Activated naive CD8-positive, alpha-beta T cell treated with anti-CD3 and anti-CD28 coated beads, Interleukin-2, amount 50 U/mL, for 24 hours (primary cell): ENCODE measurements around the gene PTMS.
"Not testable (repeated sequence)": the region's sequence is repeated elsewhere in the genome, so short reads cannot be mapped to it uniquely, and the experiment has no call there.

Experiments
- ATAC-seq: fragments of 150-1000 bp; cut with Tn5 transposase; one replicate; pipeline ENCODE4 v1.10.0; 2021
- DNase-seq: peaks from one replicate; pipeline ENCODE4 v3.0.0; 2021
- H3K27ac Mint-ChIP-seq: one replicate; pipeline ENCODE4 v1.8.0; 2021; ENCODE audit warnings: mild to moderate bottlenecking, mixed read lengths
- H3K27me3 Mint-ChIP-seq: one replicate; pipeline ENCODE4 v1.8.0; 2021; ENCODE audit warnings: mixed read lengths
- H3K36me3 Mint-ChIP-seq: one replicate; pipeline ENCODE4 v1.8.0; 2021; ENCODE audit warnings: low read depth, mixed read lengths
- H3K4me1 Mint-ChIP-seq: one replicate; pipeline ENCODE4 v1.8.0; 2021; ENCODE audit warnings: mixed read lengths
- H3K4me3 Mint-ChIP-seq: one replicate; pipeline ENCODE4 v1.8.0; 2021; ENCODE audit warnings: mild to moderate bottlenecking, moderate library complexity, mixed read lengths
- H3K9me3 Mint-ChIP-seq: one replicate; pipeline ENCODE4 v1.8.0; 2021; ENCODE audit warnings: mixed read lengths

The PTMS gene, protein sequence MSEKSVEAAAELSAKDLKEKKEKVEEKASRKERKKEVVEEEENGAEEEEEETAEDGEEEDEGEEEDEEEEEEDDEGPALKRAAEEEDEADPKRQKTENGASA

GRCh38 chr12:6765634-6766581, at the start of gene PTMS:
PTMS (plus strand) TSS chr12:6766363; CDS start chr12:6766706, 343 bp downstream.
- peak; percentile 7 for ATAC-seq
- peak within 1 kb of the TSS; percentile 68 for H3K27ac Mint-ChIP-seq

GRCh38 chr12:6716874-6717437, 49.2 kb upstream of the PTMS start:
- no peaks in the 10 kb centered on the region for H3K9me3 Mint-ChIP-seq
- ATAC-seq (no peak), DNase-seq (no peak)
- H3K4me3 Mint-ChIP-seq = no peak overlapping the region
- no peak overlapping the region for H3K27ac Mint-ChIP-seq
- H3K27me3 Mint-ChIP-seq = no peaks in the 10 kb centered on the region
- H3K4me1 Mint-ChIP-seq = no peaks in the 10 kb centered on the region
- H3K36me3 Mint-ChIP-seq = no peaks in the 10 kb centered on the region

More at GRCh38 chr12:6765634-6766581, at the start of gene PTMS:
- DNase-seq = peak; percentile 56
- Mint-ChIP-seq H3K4me3 (peak within 1 kb of the TSS; percentile 80), H3K27me3 (peaks cover 53% of the 10 kb centered on the region), H3K36me3 (peaks cover 3% of the 10 kb centered on the region), H3K9me3 (no peaks in the 10 kb centered on the region), H3K4me1 (peaks cover 48% of the 10 kb centered on the region)

GRCh38 chr12:6722863-6723262, 43.3 kb upstream of the PTMS start:
- H3K9me3 Mint-ChIP-seq = no peaks in the 10 kb centered on the region
- no peak overlapping the region for H3K27ac Mint-ChIP-seq
- peaks cover 13% of the 10 kb centered on the region for H3K36me3 Mint-ChIP-seq
- peaks cover 30% of the 10 kb centered on the region for H3K4me1 Mint-ChIP-seq
- H3K27me3 Mint-ChIP-seq = no peaks in the 10 kb centered on the region
- no peak for DNase-seq
- H3K4me3 Mint-ChIP-seq = peak overlapping the region; percentile 89
- ATAC-seq = no peak

- H3K27me3 Mint-ChIP-seq = no peaks in the 10 kb centered on the region
- peaks cover 30% of the 10 kb centered on the region for H3K4me1 Mint-ChIP-seq
- peaks cover 13% of the 10 kb centered on the region for H3K36me3 Mint-ChIP-seq
- peak; percentile 98 for DNase-seq
- H3K27ac Mint-ChIP-seq = peak within 1 kb of the TSS; percentile 92
- H3K4me3 Mint-ChIP-seq = peak within 1 kb of the TSS; percentile 89
- H3K9me3 Mint-ChIP-seq = no peaks in the 10 kb centered on the region
- ATAC-seq = peak; percentile 99
These were observed 42.4 kb upstream of the PTMS start, which contains the start of gene COPS7A for GRCh38 chr12:6723607-6724408. COPS7A (plus strand) TSS chr12:6724046; CDS start chr12:6724657, 611 bp downstream.

DNA sequence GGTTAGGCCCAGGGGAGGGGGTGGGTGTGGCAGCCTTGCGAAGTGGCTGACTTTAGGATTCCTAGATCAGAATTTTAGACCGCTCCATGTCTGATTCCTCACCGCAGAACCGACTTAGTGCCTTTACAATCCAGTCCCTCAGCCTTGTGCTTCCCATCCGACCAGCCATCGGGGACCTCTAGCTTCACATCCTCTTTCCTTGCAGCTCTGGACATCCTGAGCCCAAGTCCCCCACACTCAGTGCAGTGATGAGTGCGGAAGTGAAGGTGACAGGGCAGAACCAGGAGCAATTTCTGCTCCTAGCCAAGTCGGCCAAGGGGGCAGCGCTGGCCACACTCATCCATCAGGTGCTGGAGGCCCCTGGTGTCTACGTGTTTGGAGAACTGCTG, 41.8 kb upstream of the PTMS start:
- ATAC-seq (peak; percentile 12), DNase-seq (peak; percentile 37)
- Mint-ChIP-seq H3K36me3 (peaks cover 14% of the 10 kb centered on the region), H3K4me3 (peak overlapping the region; percentile 89), H3K27ac (peak overlapping the region; percentile 92), H3K9me3 (no peaks in the 10 kb centered on the region), H3K27me3 (no peaks in the 10 kb centered on the region), H3K4me1 (peaks cover 30% of the 10 kb centered on the region)

GRCh38 chr12:6725350-6725749, 40.8 kb upstream of the PTMS start:
- Mint-ChIP-seq H3K9me3 (no peaks in the 10 kb centered on the region), H3K4me3 (peak overlapping the region; percentile 89), H3K27me3 (no peaks in the 10 kb centered on the region), H3K27ac (peak overlapping the region; percentile 61), H3K36me3 (peaks cover 23% of the 10 kb centered on the region), H3K4me1 (peaks cover 30% of the 10 kb centered on the region)
- no peak for ATAC-seq
- DNase-seq = no peak

GRCh38 chr12:6729186-6729585, 37.0 kb upstream of the PTMS start:
- ATAC-seq (no peak), DNase-seq (no peak)
- no peak overlapping the region for H3K27ac Mint-ChIP-seq
- no peaks in the 10 kb centered on the region for H3K9me3 Mint-ChIP-seq
- H3K4me3 Mint-ChIP-seq = no peak overlapping the region
- H3K4me1 Mint-ChIP-seq = peaks cover 17% of the 10 kb centered on the region
- H3K36me3 Mint-ChIP-seq = peaks cover 32% of the 10 kb centered on the region
- H3K27me3 Mint-ChIP-seq = no peaks in the 10 kb centered on the region

DNA sequence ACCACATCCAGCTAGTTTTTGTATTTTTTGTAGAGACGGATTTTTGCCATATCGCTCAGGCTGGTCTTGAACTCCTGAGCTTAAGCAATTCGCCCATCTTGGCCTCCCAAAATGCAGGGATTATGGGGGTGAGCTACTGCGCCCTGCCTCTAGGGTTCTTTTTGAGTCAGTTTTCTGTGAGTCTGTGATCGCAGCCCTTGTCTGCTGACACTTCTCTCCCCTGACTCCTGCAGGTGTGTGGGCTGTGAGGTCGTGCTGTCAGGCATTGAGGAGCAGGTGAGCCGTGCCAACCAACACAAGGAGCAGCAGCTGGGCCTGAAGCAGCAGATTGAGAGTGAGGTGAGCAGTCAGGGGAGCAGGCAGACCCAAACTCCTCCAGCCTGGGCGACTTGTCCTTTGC, 36.0 kb upstream of the PTMS start:
- Mint-ChIP-seq H3K27ac (no peak overlapping the region), H3K36me3 (peaks cover 32% of the 10 kb centered on the region), H3K27me3 (no peaks in the 10 kb centered on the region), H3K9me3 (no peaks in the 10 kb centered on the region), H3K4me3 (no peak overlapping the region), H3K4me1 (peaks cover 10% of the 10 kb centered on the region)
- ATAC-seq = no peak
- no peak for DNase-seq

DNA sequence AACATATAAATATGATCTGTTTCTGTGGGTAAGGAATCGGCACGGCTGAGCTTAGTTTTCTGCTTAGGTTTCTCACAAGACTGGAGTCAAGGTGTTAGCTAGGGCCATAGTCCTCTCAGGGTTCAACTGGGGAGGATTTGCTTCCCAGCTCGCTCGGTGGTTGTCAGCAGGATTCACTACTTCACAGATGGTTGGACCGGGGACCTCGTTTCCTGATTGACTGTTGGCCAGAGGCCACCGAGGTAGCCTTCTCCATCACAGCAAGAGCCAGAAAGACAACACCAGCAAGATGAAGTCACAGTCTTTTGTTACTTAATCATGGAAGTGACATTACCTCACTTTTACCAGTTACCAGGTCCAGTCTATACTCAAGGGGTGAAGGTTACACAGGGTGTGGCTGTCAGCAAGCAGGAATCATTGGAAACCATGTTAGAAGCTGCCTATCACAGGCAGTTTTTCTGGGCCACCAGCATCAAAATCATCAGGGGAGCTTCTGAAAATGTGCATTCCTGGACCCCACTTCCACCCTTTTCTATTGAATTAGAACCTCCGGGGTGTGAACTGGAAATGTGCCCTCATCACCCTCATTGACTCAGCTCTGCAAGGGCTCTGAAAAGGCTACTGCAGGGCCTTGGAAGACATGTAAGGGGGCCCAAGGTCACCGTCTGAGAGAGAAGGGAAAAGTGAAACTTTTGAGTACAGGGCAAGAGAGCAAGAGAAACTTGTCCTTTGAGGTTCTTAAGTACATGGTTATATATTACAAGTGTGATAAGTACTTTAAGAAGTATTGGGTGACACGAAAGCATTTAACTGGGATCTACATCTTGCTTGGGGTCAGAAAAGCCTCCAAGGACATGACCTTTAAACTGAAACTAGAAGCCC, 31.4 kb upstream of the PTMS start:
- ATAC-seq (no peak), DNase-seq (no peak)
- H3K4me1 Mint-ChIP-seq = peaks cover 4% of the 10 kb centered on the region
- H3K27ac Mint-ChIP-seq = no peak overlapping the region
- H3K9me3 Mint-ChIP-seq = no peaks in the 10 kb centered on the region
- no peaks in the 10 kb centered on the region for H3K27me3 Mint-ChIP-seq
- peaks cover 15% of the 10 kb centered on the region for H3K36me3 Mint-ChIP-seq
- no peak overlapping the region for H3K4me3 Mint-ChIP-seq

DNA sequence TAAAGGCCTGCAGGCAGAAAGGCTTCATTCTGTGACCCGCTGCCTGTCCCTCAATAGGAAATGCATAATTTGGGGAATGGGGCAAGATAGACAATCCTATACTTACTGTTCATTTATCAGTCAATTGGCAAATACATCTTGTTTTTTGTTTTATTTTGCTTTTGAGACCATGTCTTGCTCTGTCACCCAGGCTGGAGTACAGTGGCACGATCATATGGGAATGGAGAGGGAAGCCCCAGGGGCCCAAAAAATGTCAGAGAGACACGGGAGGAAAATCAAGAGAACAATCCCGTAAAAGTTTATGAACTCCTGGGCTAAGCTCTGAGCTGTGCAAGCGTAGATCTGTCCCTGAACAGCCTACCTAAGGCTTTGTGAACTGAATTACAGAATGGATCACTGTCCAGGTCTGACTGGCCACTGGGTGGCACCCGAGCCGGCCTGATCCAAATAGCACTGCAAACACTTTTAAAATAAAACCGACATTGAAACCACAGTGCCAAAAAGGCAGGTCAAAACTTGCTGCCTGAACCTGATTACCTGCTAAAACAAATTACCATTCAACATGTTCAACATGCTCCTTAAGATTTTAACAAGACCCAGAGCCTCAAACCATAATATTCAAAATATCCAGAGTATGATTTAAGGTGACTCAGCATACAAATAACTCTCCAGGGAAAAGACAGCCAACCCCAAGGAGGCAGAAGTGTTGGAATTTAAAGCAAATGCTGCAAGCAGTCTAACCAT, 30.5 kb upstream of the PTMS start:
- DNase-seq = peak; percentile 36
- H3K36me3 Mint-ChIP-seq = peaks cover 9% of the 10 kb centered on the region

GRCh38 chr12:6736754-6737153, 29.4 kb upstream of the PTMS start:
- peaks cover 3% of the 10 kb centered on the region for H3K36me3 Mint-ChIP-seq
- ATAC-seq (no peak), DNase-seq (no peak)
- peaks cover 4% of the 10 kb centered on the region for H3K4me1 Mint-ChIP-seq
- H3K27ac Mint-ChIP-seq = no peak overlapping the region
- H3K4me3 Mint-ChIP-seq = no peak overlapping the region
- no peaks in the 10 kb centered on the region for H3K27me3 Mint-ChIP-seq
- H3K9me3 Mint-ChIP-seq = no peaks in the 10 kb centered on the region

More for the DNA sequence above, 30.5 kb upstream of the PTMS start:
- no peak overlapping the region for H3K27ac Mint-ChIP-seq
- peaks cover 4% of the 10 kb centered on the region for H3K4me1 Mint-ChIP-seq
- no peak overlapping the region for H3K4me3 Mint-ChIP-seq
- ATAC-seq = peak; percentile 76
- H3K27me3 Mint-ChIP-seq = no peaks in the 10 kb centered on the region
- H3K9me3 Mint-ChIP-seq = no peaks in the 10 kb centered on the region

- DNase-seq, H3K9me3 Mint-ChIP-seq, H3K4me3 Mint-ChIP-seq, ATAC-seq, H3K27me3 Mint-ChIP-seq, H3K27ac Mint-ChIP-seq: not testable (repeated sequence)
- H3K4me1 Mint-ChIP-seq = peaks cover 41% of the 10 kb centered on the region
- peaks cover 28% of the 10 kb centered on the region for H3K36me3 Mint-ChIP-seq
These were observed 24.1 kb upstream of the PTMS start for GRCh38 chr12:6742080-6742479.

DNA sequence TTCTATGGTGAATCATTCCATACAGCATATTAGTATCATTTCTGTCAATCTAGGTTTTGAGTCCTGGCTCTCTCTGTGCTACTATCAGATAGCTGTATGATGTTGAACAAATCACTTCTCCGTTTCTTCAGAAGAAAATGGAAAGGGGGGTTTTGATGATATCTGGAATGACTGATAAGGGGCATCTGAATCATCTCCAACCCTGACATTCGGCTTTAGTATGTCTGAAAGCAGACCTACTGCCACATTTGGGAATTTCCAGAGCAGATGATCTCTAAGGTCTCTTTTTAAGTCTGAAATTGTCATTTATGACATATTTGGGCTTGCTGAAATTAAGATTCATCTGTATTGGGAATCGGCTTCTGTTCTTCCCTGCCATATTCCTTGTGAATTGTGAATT, 23.3 kb upstream of the PTMS start:
- Mint-ChIP-seq H3K27ac (peak overlapping the region; percentile 85), H3K27me3 (no peaks in the 10 kb centered on the region), H3K4me3 (peak overlapping the region; percentile 28), H3K36me3 (peaks cover 35% of the 10 kb centered on the region), H3K9me3 (peaks cover 10% of the 10 kb centered on the region), H3K4me1 (peaks cover 41% of the 10 kb centered on the region)
- no peak for DNase-seq
- peak; percentile 79 for ATAC-seq
